HG03064 (cell line): ENCODE results near the gene GALNT18.

ENCODE experiments used
- ATAC-seq: cut with Tn5 transposase; IDR thresholded peaks from one replicate; pipeline ENCODE4 v1.9.1; 2021; ENCODE audit warnings: low read depth; ENCODE audit not compliant: unreplicated experiment

The GALNT18 gene

GRCh38 chr11:11444027-11444803 lies 177.6 kb downstream of the GALNT18 start:
- no peak for ATAC-seq

GRCh38 chr11:11442791-11443190 lies 179.0 kb downstream of the GALNT18 start:
- ATAC-seq = no peak

- ATAC-seq = no peak
These were observed 180.3 kb downstream of the GALNT18 start for GRCh38 chr11:11441516-11441915.

GRCh38 chr11:11441091-11441490 lies 180.7 kb downstream of the GALNT18 start:
- no peak for ATAC-seq

- ATAC-seq = no peak
These were observed 181.7 kb downstream of the GALNT18 start for GRCh38 chr11:11440144-11440543.

GRCh38 chr11:11439591-11439990 lies 182.2 kb downstream of the GALNT18 start:
- no peak for ATAC-seq

- ATAC-seq = no peak
These were observed 185.0 kb downstream of the GALNT18 start for GRCh38 chr11:11436715-11437313.

GRCh38 chr11:11435635-11436034 lies 186.2 kb downstream of the GALNT18 start:
- no peak for ATAC-seq

GRCh38 chr11:11433960-11434359 lies 187.8 kb downstream of the GALNT18 start:
- no peak for ATAC-seq

- no peak for ATAC-seq
These were observed 189.0 kb downstream of the GALNT18 start for GRCh38 chr11:11432621-11433319.

GRCh38 chr11:11430431-11430830 lies 191.4 kb downstream of the GALNT18 start:
- ATAC-seq = no peak

- no peak for ATAC-seq
These were observed 193.1 kb downstream of the GALNT18 start for GRCh38 chr11:11428714-11429113.

- ATAC-seq = no peak
These were observed 194.3 kb downstream of the GALNT18 start for GRCh38 chr11:11427542-11427941.

GRCh38 chr11:11427140-11427539 lies 194.7 kb downstream of the GALNT18 start:
- ATAC-seq = no peak

- no peak for ATAC-seq
These were observed 195.4 kb downstream of the GALNT18 start for GRCh38 chr11:11426226-11426952.

- no peak for ATAC-seq
These were observed 196.0 kb downstream of the GALNT18 start for GRCh38 chr11:11425806-11426205.

GRCh38 chr11:11424688-11425087 lies 197.1 kb downstream of the GALNT18 start:
- no peak for ATAC-seq

GRCh38 chr11:11422411-11423128 lies 199.2 kb downstream of the GALNT18 start:
- no peak for ATAC-seq

GRCh38 chr11:11421509-11421908 lies 200.3 kb downstream of the GALNT18 start:
- no peak for ATAC-seq

- no peak for ATAC-seq
These were observed 200.9 kb downstream of the GALNT18 start for GRCh38 chr11:11420899-11421285.
